ENCODE measurements around the gene PATE1. TPM values are rescaled to one million over a fixed set of nuclear protein-coding genes. Genes with fewer than 3 reads are reported as not detected.
"Not testable (repeated sequence)": the region's sequence is repeated elsewhere in the genome, so short reads cannot be mapped to it uniquely, and the experiment has no call there.

PATE1 gene, protein sequence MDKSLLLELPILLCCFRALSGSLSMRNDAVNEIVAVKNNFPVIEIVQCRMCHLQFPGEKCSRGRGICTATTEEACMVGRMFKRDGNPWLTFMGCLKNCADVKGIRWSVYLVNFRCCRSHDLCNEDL
- total RNA-seq, result not detected

DNA sequence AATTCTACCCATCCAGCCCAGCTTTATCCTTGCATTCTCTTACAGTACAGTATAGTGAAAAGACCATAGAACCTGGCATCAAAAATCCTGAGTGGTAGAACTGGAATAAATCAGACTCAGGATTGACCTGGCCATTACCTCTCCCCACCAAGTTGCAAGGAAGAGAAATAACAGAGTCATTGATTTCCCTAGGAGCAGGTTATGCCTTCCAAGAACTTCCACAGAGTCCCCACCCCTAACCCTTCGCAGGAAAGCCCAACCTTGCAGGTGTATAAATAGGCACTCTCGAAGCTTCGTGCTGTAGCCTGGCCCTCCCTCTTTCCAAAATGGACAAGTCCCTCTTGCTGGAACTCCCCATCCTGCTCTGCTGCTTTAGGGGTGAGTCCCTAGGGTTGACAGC is at the start of gene PATE1:
TSS of gene PATE1 (plus strand) at position 301 of the 400 bp plus-strand sequence. CDS start at position 327, 26 bp downstream.
- no peaks in the 10 kb centered on the region for H3K4me1 Mint-ChIP-seq (ENCODE audit: low read depth in 2 of 2)
- no peak for DNase-seq (ENCODE audit: low spot score)
- no peaks in the 10 kb centered on the region for H3K9me3 Mint-ChIP-seq
- H3K36me3 Mint-ChIP-seq, result no peaks in the 10 kb centered on the region
- no peak for ATAC-seq
- H3K27me3 Mint-ChIP-seq, result peaks cover 7% of the 10 kb centered on the region in 2 donors
- no peak within 1 kb of the TSS for H3K4me3 Mint-ChIP-seq
- no peak within 1 kb of the TSS for H3K27ac Mint-ChIP-seq

DNA sequence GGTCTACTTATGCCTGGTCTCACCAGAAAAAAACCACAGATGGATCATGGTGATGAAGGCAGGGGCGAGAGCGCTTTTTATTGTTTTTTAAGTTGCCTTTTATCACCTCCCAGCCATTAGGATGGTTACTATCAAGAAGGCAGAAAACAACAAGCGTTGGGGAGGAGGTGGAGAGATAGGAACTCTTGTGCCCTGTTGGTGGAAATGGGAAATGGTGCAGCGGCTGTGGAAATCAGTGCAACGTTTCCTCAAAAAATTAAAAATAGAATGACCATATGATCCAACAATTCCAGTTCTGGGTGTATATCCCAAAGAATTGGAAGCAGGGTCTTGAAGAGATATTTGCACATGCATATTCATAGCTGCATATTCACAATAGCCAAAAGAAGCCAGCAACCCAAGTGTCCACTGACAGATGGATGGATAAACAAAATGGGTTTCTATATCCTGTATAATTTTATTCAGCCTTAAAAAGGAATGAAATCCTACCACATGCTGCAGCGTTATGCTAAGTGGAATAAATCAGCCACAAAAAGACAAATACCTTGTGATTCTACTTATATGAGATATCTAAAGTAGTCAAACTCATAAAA is 45.0 kb upstream of the PATE1 start:
- ATAC-seq (no peak), DNase-seq (ENCODE audit: low spot score) (no peak)
- Mint-ChIP-seq H3K36me3 (no peaks in the 10 kb centered on the region), H3K9me3 (no peaks in the 10 kb centered on the region), H3K27me3 (peaks cover 6 to 31% of the 10 kb centered on the region in 2 donors), H3K4me1 (ENCODE audit: low read depth in 2 of 2) (no peaks in the 10 kb centered on the region), H3K27ac (no peak overlapping the region), H3K4me3 (no peak overlapping the region)

DNA sequence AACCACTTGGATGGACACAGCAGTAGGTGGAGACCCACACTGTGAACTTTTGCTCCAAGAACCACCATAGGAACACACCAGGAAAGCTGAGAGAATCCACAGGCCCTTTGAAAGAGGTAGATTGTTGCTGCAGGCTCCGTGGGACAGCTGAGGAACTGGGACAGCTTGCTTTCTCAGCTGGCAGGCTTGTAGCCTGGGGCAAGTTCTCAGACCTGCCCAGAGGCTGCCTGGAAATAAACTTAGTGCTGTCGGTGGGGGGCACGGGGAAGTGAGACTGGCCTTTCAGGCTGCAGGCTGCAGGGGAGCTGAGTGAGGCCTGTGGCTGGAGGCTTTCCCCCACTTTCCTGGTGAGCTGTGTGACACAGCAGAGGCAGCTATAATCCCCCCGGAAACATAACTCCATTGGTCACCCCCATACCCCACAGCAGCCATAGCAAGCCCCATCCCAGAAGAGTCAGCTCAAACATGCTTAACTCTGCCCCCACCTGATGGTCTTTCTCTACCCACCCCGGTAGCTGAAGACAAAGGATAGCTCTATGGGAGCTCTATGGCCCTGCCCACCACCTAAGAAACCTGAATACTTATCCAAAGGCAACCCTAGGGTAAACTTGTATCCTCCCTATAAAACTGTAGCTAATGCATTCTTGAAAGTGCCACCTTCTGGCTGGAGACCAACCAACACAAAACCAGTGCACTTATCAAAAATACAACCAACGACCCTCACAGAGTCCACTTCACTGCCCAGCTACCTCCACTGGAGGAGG is 44.0 kb upstream of the PATE1 start:
- H3K4me1 Mint-ChIP-seq (ENCODE audit: low read depth in 2 of 2), result no peaks in the 10 kb centered on the region
- ATAC-seq (peak in 1 of 2 donors; percentile 11), DNase-seq (ENCODE audit: low spot score) (no peak)
- no peak overlapping the region for H3K4me3 Mint-ChIP-seq
- no peaks in the 10 kb centered on the region for H3K36me3 Mint-ChIP-seq
- no peaks in the 10 kb centered on the region for H3K9me3 Mint-ChIP-seq
- no peak overlapping the region for H3K27ac Mint-ChIP-seq
- peaks cover 10 to 40% of the 10 kb centered on the region in 2 donors for H3K27me3 Mint-ChIP-seq

GRCh38 chr11:125704686-125705085 is 41.4 kb upstream of the PATE1 start:
- not testable (repeated sequence) for H3K4me3 Mint-ChIP-seq; H3K27ac Mint-ChIP-seq; H3K4me1 Mint-ChIP-seq (ENCODE audit: low read depth in 2 of 2); ATAC-seq; DNase-seq (ENCODE audit: low spot score); H3K36me3 Mint-ChIP-seq
- Mint-ChIP-seq H3K9me3 (peaks cover 12% of the 10 kb centered on the region), H3K27me3 (peaks cover 19 to 50% of the 10 kb centered on the region in 2 donors)

DNA sequence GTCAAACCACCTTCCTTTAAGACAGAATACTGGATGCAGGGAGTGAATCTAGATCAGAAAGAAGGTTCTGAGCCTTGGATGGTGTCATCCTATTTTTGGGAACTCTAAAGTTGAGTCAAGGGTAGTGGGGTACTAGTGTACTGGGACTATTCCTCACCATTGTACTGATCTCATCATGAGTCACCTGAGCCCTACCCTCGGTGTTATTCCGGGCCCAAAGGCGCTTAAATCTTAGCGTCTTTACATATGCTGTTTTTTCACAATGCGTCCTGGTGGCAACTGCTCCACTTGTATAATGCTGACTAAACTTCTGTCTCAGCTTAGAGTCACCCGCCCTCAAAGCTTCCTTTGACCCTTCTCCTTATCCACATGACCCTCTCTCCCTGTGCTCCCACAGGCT is 25.3 kb upstream of the PATE1 start:
- ATAC-seq (no peak), DNase-seq (ENCODE audit: low spot score) (no peak)
- H3K9me3 Mint-ChIP-seq, result peaks cover 3% of the 10 kb centered on the region
- no peak overlapping the region for H3K4me3 Mint-ChIP-seq
- no peak overlapping the region for H3K27ac Mint-ChIP-seq
- H3K36me3 Mint-ChIP-seq, result no peaks in the 10 kb centered on the region
- peaks cover 23 to 32% of the 10 kb centered on the region in 2 donors for H3K27me3 Mint-ChIP-seq
- H3K4me1 Mint-ChIP-seq (ENCODE audit: low read depth in 2 of 2), result no peaks in the 10 kb centered on the region

DNA sequence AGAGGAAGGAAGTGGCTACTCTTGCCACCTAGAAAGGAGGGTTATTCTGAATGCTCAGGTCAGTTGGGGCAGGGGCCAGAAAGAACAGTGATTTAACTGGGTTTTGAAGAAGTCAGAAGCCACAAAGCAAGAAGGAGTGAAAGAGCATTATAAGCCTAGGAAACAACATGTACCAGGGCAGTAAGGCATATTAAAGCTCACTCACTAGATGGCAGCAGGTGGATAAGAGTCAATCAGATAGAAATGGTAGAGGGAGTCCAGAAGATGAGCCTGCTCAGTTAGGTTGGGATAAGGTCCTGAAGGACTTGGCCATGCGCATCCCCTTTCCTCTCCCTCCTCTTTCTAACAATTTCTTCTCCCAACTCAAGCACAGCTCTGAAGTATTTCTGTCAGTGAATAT is 22.0 kb upstream of the PATE1 start:
- no peak for ATAC-seq

GRCh38 chr11:125728969-125729368 is 17.1 kb upstream of the PATE1 start:
- Mint-ChIP-seq H3K4me1 (ENCODE audit: low read depth in 2 of 2) (no peaks in the 10 kb centered on the region), H3K36me3 (no peaks in the 10 kb centered on the region), H3K27ac (no peak overlapping the region), H3K27me3 (peaks cover 13 to 24% of the 10 kb centered on the region in 2 donors), H3K9me3 (no peaks in the 10 kb centered on the region), H3K4me3 (no peak overlapping the region)
- ATAC-seq (no peak), DNase-seq (ENCODE audit: low spot score) (no peak)

More for the DNA sequence above, 22.0 kb upstream of the PATE1 start:
- Mint-ChIP-seq H3K27ac (no peak overlapping the region), H3K4me3 (no peak overlapping the region), H3K36me3 (no peaks in the 10 kb centered on the region), H3K9me3 (no peaks in the 10 kb centered on the region), H3K4me1 (ENCODE audit: low read depth in 2 of 2) (no peaks in the 10 kb centered on the region), H3K27me3 (peaks cover 26 to 41% of the 10 kb centered on the region in 2 donors)
- DNase-seq (ENCODE audit: low spot score), result no peak

- Mint-ChIP-seq H3K9me3 (no peaks in the 10 kb centered on the region), H3K36me3 (peaks cover 8% of the 10 kb centered on the region), H3K4me1 (ENCODE audit: low read depth in 2 of 2) (no peaks in the 10 kb centered on the region), H3K4me3 (no peak overlapping the region), H3K27ac (no peak overlapping the region), H3K27me3 (peaks cover 8 to 26% of the 10 kb centered on the region in 2 donors)
- no peak for DNase-seq (ENCODE audit: low spot score)
- no peak for ATAC-seq
Measured at GRCh38 chr11:125740617-125741016, 5.5 kb upstream of the PATE1 start.

- Mint-ChIP-seq H3K9me3 (no peaks in the 10 kb centered on the region), H3K4me3 (no peak overlapping the region), H3K27me3 (peaks cover 5 to 6% of the 10 kb centered on the region in 2 donors), H3K27ac (no peak overlapping the region), H3K4me1 (ENCODE audit: low read depth in 2 of 2) (no peaks in the 10 kb centered on the region), H3K36me3 (no peaks in the 10 kb centered on the region)
- no peak for DNase-seq (ENCODE audit: low spot score)
- no peak for ATAC-seq
Measured at GRCh38 chr11:125743681-125744080, 2.4 kb upstream of the PATE1 start.

DNA sequence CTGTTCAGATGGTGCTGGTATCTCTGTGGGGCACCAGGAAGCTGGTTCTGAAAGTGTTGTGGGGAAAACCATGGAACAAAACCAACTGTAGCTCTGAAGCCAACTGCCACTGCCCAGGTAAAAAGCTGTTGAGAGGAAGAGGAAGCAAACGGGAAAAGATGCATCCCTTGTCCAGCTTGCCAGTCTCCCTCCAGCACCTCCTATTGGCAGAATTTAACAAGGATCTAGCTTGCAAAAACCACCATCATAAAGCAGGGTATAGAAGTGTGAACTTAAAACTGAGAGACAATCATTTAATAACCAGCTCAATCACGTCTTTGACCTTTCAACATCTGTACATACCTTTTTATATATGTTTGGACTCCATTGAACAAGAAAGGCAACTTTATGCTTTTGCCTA is 4.5 kb downstream of the PATE1 start:
- ATAC-seq (no peak), DNase-seq (ENCODE audit: low spot score) (no peak)
- no peaks in the 10 kb centered on the region for H3K9me3 Mint-ChIP-seq
- H3K4me1 Mint-ChIP-seq (ENCODE audit: low read depth in 2 of 2), result no peaks in the 10 kb centered on the region
- no peak overlapping the region for H3K27ac Mint-ChIP-seq
- H3K36me3 Mint-ChIP-seq, result no peaks in the 10 kb centered on the region
- H3K4me3 Mint-ChIP-seq, result no peak overlapping the region
- H3K27me3 Mint-ChIP-seq, result peaks cover 10 to 22% of the 10 kb centered on the region in 2 donors

- Mint-ChIP-seq H3K4me1 (ENCODE audit: low read depth in 2 of 2) (no peaks in the 10 kb centered on the region), H3K36me3 (no peaks in the 10 kb centered on the region), H3K9me3 (peaks cover 3% of the 10 kb centered on the region), H3K4me3 (no peak overlapping the region), H3K27ac (no peak overlapping the region), H3K27me3 (peaks cover 14 to 28% of the 10 kb centered on the region in 2 donors)
- ATAC-seq (no peak), DNase-seq (ENCODE audit: low spot score) (no peak)
Measured at GRCh38 chr11:125756050-125756449, 10.0 kb downstream of the PATE1 start.

- peaks cover 3% of the 10 kb centered on the region for H3K9me3 Mint-ChIP-seq
- no peak overlapping the region for H3K4me3 Mint-ChIP-seq
- H3K36me3 Mint-ChIP-seq, result no peaks in the 10 kb centered on the region
- no peak overlapping the region for H3K27ac Mint-ChIP-seq
- no peaks in the 10 kb centered on the region for H3K4me1 Mint-ChIP-seq (ENCODE audit: low read depth in 2 of 2)
- H3K27me3 Mint-ChIP-seq, result peaks cover 19 to 35% of the 10 kb centered on the region in 2 donors
- no peak for DNase-seq (ENCODE audit: low spot score)
- no peak for ATAC-seq
Measured at GRCh38 chr11:125762445-125762844, 16.4 kb downstream of the PATE1 start.

DNA sequence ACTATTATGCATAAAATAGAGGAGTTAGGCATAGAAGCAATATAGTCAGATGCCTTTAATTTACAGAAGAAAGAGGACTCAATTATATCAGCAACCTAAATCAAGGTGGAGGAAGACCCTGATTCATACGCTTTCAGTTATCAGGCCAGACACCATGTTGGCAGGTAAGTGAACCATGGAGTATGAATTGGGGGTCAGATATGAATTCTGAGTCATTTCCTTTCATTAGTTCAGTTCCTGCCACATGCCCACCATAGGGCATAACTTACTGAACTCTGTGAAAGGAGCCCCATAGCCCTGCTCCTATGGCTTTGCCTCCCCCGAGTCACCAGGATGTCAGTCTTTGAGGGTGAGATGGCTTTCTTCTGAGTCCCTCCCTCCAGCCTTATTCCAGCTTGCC is 17.4 kb downstream of the PATE1 start:
- DNase-seq (ENCODE audit: low spot score), result no peak
- Mint-ChIP-seq H3K4me1 (ENCODE audit: low read depth in 2 of 2) (no peaks in the 10 kb centered on the region), H3K9me3 (no peaks in the 10 kb centered on the region), H3K4me3 (no peak overlapping the region), H3K27me3 (peaks cover 22 to 38% of the 10 kb centered on the region in 2 donors), H3K36me3 (no peaks in the 10 kb centered on the region), H3K27ac (no peak overlapping the region)
- ATAC-seq, result no peak

DNA sequence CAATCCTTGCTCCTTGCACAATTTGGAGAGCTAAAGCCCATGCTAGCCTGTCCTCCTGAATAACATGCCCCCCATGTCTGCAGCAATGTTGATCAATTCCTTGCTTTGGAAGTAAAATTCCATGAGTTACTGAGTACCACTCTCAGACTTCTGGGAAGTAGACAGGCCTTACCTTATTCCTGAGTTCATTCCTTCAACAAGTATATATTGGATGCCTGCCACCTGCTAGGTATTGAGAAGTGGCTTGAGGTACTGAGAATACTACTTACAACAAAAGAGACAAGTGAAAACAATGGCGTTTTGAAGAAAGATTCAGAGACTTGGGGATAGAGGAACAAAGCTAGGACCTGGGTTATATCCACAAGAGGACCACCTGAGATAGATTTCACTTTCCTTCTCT is 20.2 kb downstream of the PATE1 start:
- Mint-ChIP-seq H3K9me3 (no peaks in the 10 kb centered on the region), H3K27ac (no peak overlapping the region), H3K4me3 (no peak overlapping the region), H3K4me1 (ENCODE audit: low read depth in 2 of 2) (peaks cover 0 to 2% of the 10 kb centered on the region in 2 donors), H3K27me3 (peaks cover 22 to 46% of the 10 kb centered on the region in 2 donors), H3K36me3 (no peaks in the 10 kb centered on the region)
- DNase-seq (ENCODE audit: low spot score), result no peak
- no peak for ATAC-seq
